PC-9 (cell line): ENCODE results near the gene RBM43. TPM values are rescaled to one million over a fixed set of nuclear protein-coding genes. Genes with fewer than 3 reads are reported as not detected.
"Not testable (repeated sequence)": the region's sequence is repeated elsewhere in the genome, so short reads cannot be mapped to it uniquely, and the experiment has no call there.

Experiments
- BruUV-seq: library from RNA; stranded (reverse); fragments of 400-500 nt; replicated peaks from 2 replicates; lab custom pipeline; 2021; lab: Mats Ljungman, UMichigan
- CTCF ChIA-PET: fragments of 300-600 bp; sonication (Branson Sonifier 250); formaldehyde crosslinking; loops from one replicate; lab custom pipeline; 2022; ENCODE audit warnings: antibody characterized with exemption; lab: Charles Lee
- POLR2A ChIA-PET: fragments of 300-600 bp; sonication (Branson Sonifier 250); formaldehyde crosslinking; loops from one replicate; lab custom pipeline; 2022; ENCODE audit warnings: antibody characterized with exemption; ENCODE audit not compliant: unreplicated experiment; lab: Charles Lee
- DNase-seq, 2 experiments: peaks; one replicate each; pipeline versions ENCODE4 v3.0.0 to v3.0.0-alpha.2; 2015 to 2022; ENCODE audit warnings: mixed read lengths in 1 of 2
- H2AFZ ChIP-seq: fragments of 200-600 bp; sonication (generic); 2 replicates; pipeline ENCODE4 v1.8.1; 2017; ENCODE audit warnings: antibody characterized with exemption
- H3F3A ChIP-seq: fragments of 200-600 bp; sonication (generic); 2 replicates; pipeline ENCODE4 v1.8.1; 2017; ENCODE audit warnings: antibody characterized with exemption, mild to moderate bottlenecking, low read depth; ENCODE audit not compliant: insufficient read depth
- H3K27ac ChIP-seq: fragments of 200-600 bp; sonication (generic); 2 replicates; pipeline ENCODE4 v1.6.1; 2016; ENCODE audit warnings: mixed run types
- H3K27me3 ChIP-seq: fragments of 200-600 bp; sonication (generic); 2 replicates; pipeline ENCODE4 v1.6.1; 2016; ENCODE audit warnings: low read depth, mixed run types; ENCODE audit not compliant: insufficient read depth
- H3K36me3 ChIP-seq: fragments of 200-600 bp; sonication (generic); 2 replicates; pipeline ENCODE4 v1.6.1; 2016; ENCODE audit warnings: low read depth, mixed run types
- H3K4me1 ChIP-seq: fragments of 200-600 bp; sonication (generic); replicated peaks from 2 replicates; pipeline ENCODE4 v1.6.1; 2016; ENCODE audit warnings: mixed run types; ENCODE audit not compliant: insufficient read depth
- H3K4me2 ChIP-seq: fragments of 200-600 bp; sonication (generic); 2 replicates; pipeline ENCODE4 v1.6.1; 2017; ENCODE audit warnings: mixed run types
- H3K4me3 ChIP-seq: fragments of 200-600 bp; sonication (generic); 2 replicates; pipeline ENCODE4 v1.6.1; 2016; ENCODE audit warnings: mixed run types
- H3K79me2 ChIP-seq: fragments of 200-600 bp; sonication (generic); 2 replicates; pipeline ENCODE4 v1.6.1; 2017; ENCODE audit warnings: low read depth, mixed run types
- H3K9me2 ChIP-seq: fragments of 200-600 bp; sonication (generic); 2 replicates; pipeline ENCODE4 v1.8.1; 2017; ENCODE audit warnings: mild to moderate bottlenecking; ENCODE audit not compliant: insufficient read depth
- H3K9me3 ChIP-seq: fragments of 200-600 bp; sonication (generic); 2 replicates; pipeline ENCODE4 v1.8.1; 2016; ENCODE audit warnings: low read depth; ENCODE audit not compliant: insufficient read depth
- H4K20me1 ChIP-seq: fragments of 200-600 bp; sonication (generic); 2 replicates; pipeline ENCODE4 v1.8.1; 2017; ENCODE audit not compliant: insufficient read depth
- EZH2 ChIP-seq: fragments of 200-600 bp; sonication (generic); IDR thresholded peaks from 2 replicates; pipeline ENCODE4 v1.8.0; 2017; ENCODE audit warnings: antibody characterized with exemption, low read depth
- intact Hi-C: fragments of 100-400 bp; cut with micrococcal nuclease; formaldehyde crosslinking; loops from one replicate; pipeline ENCODE4 v1.10.0; 2022; ENCODE audit not compliant: unreplicated experiment
- total RNA-seq: library from RNA; stranded (reverse); gene quantifications from 2 replicates; pipeline ENCODE4 v1.2.3, GENCODE V29; 2021
- TF ChIP-seq, protein P1 (sequence below): fragments of 200-600 bp; sonication (generic); conservative IDR thresholded peaks from 2 replicates; pipeline ENCODE4 v1.6.1; 2017; ENCODE audit warnings: mixed run types, antibody characterized with exemption, mild to moderate bottlenecking, moderate library complexity

The RBM43 gene
- total RNA-seq, 1 experiment from 2014 or later: 5.3 TPM

DNA sequence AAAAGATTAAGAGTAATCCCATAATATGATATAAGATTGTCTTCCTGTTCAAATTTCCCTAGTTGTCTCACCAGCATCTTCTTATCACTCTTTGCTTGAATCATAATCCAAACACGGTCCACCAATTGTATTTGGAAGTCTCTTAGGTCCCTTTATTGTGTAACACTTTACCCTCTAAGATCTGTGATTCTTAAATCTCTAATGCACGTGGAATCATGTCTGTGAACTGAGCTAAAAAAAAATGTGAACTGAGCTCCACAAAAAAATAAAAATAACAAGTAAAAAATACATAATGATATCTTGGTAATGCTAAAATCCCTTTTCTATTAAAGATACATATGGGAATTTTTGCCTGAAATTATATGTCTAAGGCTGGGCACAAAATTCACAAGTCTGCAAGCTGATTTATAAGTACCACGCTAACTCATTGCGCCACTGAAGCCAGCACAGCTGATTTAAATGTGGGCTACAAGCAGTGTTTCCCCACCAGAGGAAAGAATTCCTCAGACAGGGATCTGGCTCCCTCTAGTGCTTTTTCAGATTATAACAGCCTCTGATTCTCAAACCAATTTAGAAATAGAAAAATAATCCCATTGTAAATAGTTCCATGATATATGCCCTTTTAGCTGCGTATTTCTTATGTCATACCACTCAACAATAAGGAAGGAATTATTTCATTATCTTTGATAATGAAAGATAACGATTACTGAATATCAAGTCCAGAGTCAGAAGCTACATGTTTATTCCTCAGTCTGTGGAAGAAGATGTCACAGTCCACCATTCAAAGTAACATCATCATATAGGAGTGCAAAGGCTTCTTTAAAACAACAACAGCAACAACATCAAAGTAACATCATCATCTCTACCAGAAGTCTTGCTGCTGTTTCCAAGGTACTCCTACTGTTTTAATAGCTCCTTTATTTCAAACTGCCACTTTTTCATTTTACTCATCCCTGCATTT lies 22.9 kb downstream of the RBM43 start:
- H3F3A ChIP-seq: no peaks in the 10 kb centered on the region
- H3K36me3 ChIP-seq: no peaks in the 10 kb centered on the region
- H3K4me3 ChIP-seq: no peak overlapping the region
- H3K4me2 ChIP-seq: no peak overlapping the region
- H2AFZ ChIP-seq: no peak overlapping the region
- no peaks in the 10 kb centered on the region for H3K9me2 ChIP-seq
- intact Hi-C loops: loop anchor here (1.0 to 10.0 kb wide), 6 partner anchors 184 to 1642 kb away; partner anchors contain the start of gene RND3
- ChIA-PET POLR2A (interaction anchor here (0.6 kb wide), 1 partner anchor 55 kb away, joined by 9 read pairs; no protein-coding TSS in a partner anchor), CTCF (interaction anchor here (0.6 to 0.8 kb wide), 4 partner anchors 21 to 1652 kb away, joined by 3 to 8 read pairs (median 4); no protein-coding TSS in a partner anchor)
- no peaks in the 10 kb centered on the region for H4K20me1 ChIP-seq
- no peaks in the 10 kb centered on the region for H3K79me2 ChIP-seq
- H3K27ac ChIP-seq: no peak overlapping the region
- H3K4me1 ChIP-seq: 0 out of 2 replicates have a peak, but pooled peaks cover 4% of the 10 kb centered on the region
- peak; percentile 43 to 59 for DNase-seq
- H3K9me3 ChIP-seq: no peaks in the 10 kb centered on the region
- no peaks in the 10 kb centered on the region for H3K27me3 ChIP-seq
- no TSS peak for BruUV-seq
- TF ChIP-seq, protein P1, sequence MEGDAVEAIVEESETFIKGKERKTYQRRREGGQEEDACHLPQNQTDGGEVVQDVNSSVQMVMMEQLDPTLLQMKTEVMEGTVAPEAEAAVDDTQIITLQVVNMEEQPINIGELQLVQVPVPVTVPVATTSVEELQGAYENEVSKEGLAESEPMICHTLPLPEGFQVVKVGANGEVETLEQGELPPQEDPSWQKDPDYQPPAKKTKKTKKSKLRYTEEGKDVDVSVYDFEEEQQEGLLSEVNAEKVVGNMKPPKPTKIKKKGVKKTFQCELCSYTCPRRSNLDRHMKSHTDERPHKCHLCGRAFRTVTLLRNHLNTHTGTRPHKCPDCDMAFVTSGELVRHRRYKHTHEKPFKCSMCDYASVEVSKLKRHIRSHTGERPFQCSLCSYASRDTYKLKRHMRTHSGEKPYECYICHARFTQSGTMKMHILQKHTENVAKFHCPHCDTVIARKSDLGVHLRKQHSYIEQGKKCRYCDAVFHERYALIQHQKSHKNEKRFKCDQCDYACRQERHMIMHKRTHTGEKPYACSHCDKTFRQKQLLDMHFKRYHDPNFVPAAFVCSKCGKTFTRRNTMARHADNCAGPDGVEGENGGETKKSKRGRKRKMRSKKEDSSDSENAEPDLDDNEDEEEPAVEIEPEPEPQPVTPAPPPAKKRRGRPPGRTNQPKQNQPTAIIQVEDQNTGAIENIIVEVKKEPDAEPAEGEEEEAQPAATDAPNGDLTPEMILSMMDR: peak; percentile 89
- no peak for TF ChIP-seq EZH2

DNA sequence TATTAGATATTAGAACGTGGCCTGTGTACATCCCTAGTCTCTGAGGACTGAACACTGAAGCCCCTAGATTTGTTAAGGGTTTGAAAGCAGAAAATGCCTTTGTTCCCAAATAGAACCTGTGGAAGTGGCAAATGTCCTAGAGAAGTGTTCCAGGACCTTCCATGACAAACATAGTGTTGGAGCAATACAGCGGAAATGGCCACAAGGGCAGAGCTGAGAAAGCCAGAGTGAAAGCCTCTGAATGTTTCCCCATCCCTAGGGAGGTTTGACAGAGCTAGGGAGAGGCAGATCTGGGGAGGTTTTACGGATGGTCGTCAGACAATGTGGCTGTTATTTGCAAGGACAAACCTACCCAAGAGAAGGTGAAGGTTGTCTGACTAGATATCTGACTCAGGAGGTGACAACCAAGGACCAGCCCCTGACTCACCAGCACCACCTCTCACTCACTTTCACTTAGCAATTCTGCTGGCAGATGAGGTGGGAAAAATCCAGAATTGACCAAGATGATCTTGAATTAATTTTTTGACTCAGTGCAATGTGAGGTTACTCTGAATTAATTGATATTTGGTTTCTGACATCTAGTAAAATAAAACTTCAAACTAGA lies 24.1 kb downstream of the RBM43 start:
- H3K36me3 ChIP-seq: no peaks in the 10 kb centered on the region
- H4K20me1 ChIP-seq: no peaks in the 10 kb centered on the region
- H3K4me1 ChIP-seq: 0 out of 2 replicates have a peak, but pooled peaks cover 4% of the 10 kb centered on the region
- TF ChIP-seq, protein P1: no peak
- TF ChIP-seq EZH2: no peak
- no peaks in the 10 kb centered on the region for H3K79me2 ChIP-seq
- intact Hi-C loops: loop anchor here (2.0 to 10.0 kb wide), 5 partner anchors 183 to 1245 kb away; partner anchors contain the start of gene RND3
- no peaks in the 10 kb centered on the region for H3K9me3 ChIP-seq
- DNase-seq: peak in 1 of 2 experiments; percentile 45
- no peak overlapping the region for H2AFZ ChIP-seq
- ChIA-PET POLR2A (no interaction called here), CTCF (no interaction called here)
- no peak overlapping the region for H3K4me2 ChIP-seq
- no TSS peak for BruUV-seq
- H3K27ac ChIP-seq: no peak overlapping the region
- H3F3A ChIP-seq: no peaks in the 10 kb centered on the region
- no peak overlapping the region for H3K4me3 ChIP-seq
- H3K9me2 ChIP-seq: no peaks in the 10 kb centered on the region
- H3K27me3 ChIP-seq: no peaks in the 10 kb centered on the region

- H3K27ac ChIP-seq, H2AFZ ChIP-seq, DNase-seq, H3K4me3 ChIP-seq, H3F3A ChIP-seq, CTCF ChIA-PET, H3K4me2 ChIP-seq, H3K79me2 ChIP-seq, H3K9me2 ChIP-seq, POLR2A ChIA-PET, H3K36me3 ChIP-seq, H4K20me1 ChIP-seq, H3K27me3 ChIP-seq, BruUV-seq, H3K9me3 ChIP-seq, H3K4me1 ChIP-seq: not testable (repeated sequence)
- intact Hi-C loops: loop anchor here (10.0 kb wide), 1 partner anchor 179 kb away; no protein-coding TSS in a partner anchor
These were observed 27.9 kb downstream of the RBM43 start for GRCh38 chr2:151233760-151234159.

- H3K9me2 ChIP-seq, H3K27ac ChIP-seq, DNase-seq, H2AFZ ChIP-seq, H3K4me3 ChIP-seq, H4K20me1 ChIP-seq, H3F3A ChIP-seq, CTCF ChIA-PET, POLR2A ChIA-PET, H3K4me1 ChIP-seq, H3K27me3 ChIP-seq, H3K9me3 ChIP-seq, H3K36me3 ChIP-seq, BruUV-seq, H3K4me2 ChIP-seq, H3K79me2 ChIP-seq: not testable (repeated sequence)
- intact Hi-C loops: loop anchor here (10.0 kb wide), 1 partner anchor 178 kb away; no protein-coding TSS in a partner anchor
These were observed 28.4 kb downstream of the RBM43 start for GRCh38 chr2:151233288-151233687.
